Peyer's patch (tissue), 4 donors: ENCODE measurements around the gene ZNF396. TPM values are rescaled to one million over a fixed set of nuclear protein-coding genes. Genes with fewer than 3 reads are reported as not detected.

Experiments used
- DNase-seq, 3 donors: peaks; one replicate each; pipeline ENCODE4 v3.0.0-alpha.2; 2017 to 2019
- H3K27ac ChIP-seq, 4 donors: fragments of 200-600 bp; sonication (generic); one replicate each; pipeline ENCODE4 v1.5.1; 2016 to 2019
- H3K27me3 ChIP-seq, 2 donors: fragments of 200-600 bp; sonication (generic); one replicate each; pipeline ENCODE4 v1.5.1; 2019
- H3K36me3 ChIP-seq, 3 donors: fragments of 200-600 bp; sonication (generic); one replicate each; pipeline ENCODE4 v1.5.1; 2016 to 2019
- H3K4me1 ChIP-seq, 4 donors: fragments of 200-600 bp; sonication (generic); one replicate each; pipeline ENCODE4 v1.5.1; 2016 to 2019
- H3K4me3 ChIP-seq, 4 donors: fragments of 200-600 bp; sonication (generic); 1 replicate in 3 of 4; 2 replicates in 1 of 4; pipeline ENCODE4 v1.5.1; 2016 to 2019; ENCODE audit warnings: mild to moderate bottlenecking in 1 of 4
- H3K9me3 ChIP-seq, 4 donors: fragments of 200-600 bp; sonication (generic); one replicate each; pipeline ENCODE4 v1.5.1; 2016 to 2019; ENCODE audit warnings: mild to moderate bottlenecking in 1 of 4
- CTCF ChIP-seq, 6 experiments: fragments of 450-650 bp in 4 of 6; fragments of 200-600 bp in 2 of 6; sonication (generic) in 1 of 6; IDR thresholded peaks; one replicate each; pipeline ENCODE4 v1.5.1; 2017 to 2019; ENCODE audit warnings: antibody characterized with exemption in 6 of 6, mild to moderate bottlenecking in 3 of 6, moderate library complexity in 1 of 6
- POLR2A ChIP-seq, 2 donors: fragments of 450-650 bp; IDR thresholded peaks; one replicate each; pipeline ENCODE4 v1.5.1; 2017; ENCODE audit warnings: antibody characterized with exemption in 2 of 2, mild to moderate bottlenecking in 2 of 2, moderate library complexity in 2 of 2
- total RNA-seq, 4 donors: library from RNA; depleted of rRNA; stranded (reverse); fragments of >200 nt; gene quantifications; one replicate each; pipeline ENCODE4 v1.1.0, GENCODE V29; 2016

The ZNF396 gene
- total RNA-seq, 4 donors from 2014 or later: 1.9 to 6.6 (median 3.7) TPM

DNA sequence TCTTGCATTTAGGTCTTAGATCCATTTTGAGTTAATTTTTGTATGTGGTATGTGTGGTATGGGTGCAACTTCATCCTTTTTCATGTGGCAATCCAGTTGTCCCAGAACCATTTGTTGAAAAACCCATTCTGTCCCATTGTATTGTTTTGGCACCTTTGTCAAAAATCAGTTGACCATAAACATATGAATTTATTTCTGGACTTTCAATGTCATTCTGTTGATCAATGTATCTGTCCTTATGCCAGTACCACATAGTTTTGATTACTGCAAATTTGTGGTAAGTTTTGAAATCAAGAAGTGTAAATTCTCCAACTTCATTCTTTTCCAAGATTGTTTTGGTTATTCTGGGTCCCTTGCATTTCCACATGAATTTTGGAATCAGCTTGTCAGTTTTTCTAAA, 16.6 kb upstream of the ZNF396 start:
- DNase-seq: no peak

DNA sequence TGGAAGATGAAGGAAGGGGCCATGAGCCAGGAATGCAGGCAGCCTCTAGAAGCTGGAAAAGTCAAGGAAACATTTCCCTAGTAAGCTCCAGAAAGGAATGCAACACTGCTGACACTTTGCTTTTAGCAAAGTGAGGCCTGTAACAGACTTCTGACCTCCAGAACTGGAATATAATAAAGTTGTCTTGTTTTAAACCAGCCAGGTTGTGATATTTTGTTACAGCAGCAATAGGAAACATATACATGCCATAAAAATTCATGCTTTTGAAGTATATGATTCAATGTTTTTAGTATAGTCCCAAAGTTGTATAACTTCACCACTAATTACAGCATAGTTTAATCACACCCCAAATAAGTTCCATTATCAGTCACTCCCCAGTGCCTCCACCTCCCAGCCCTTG, 15.2 kb upstream of the ZNF396 start:
- no peak for TF ChIP-seq POLR2A (IDR thresholded peaks at IDR 0.05)
- no peak for TF ChIP-seq CTCF (IDR thresholded peaks at IDR 0.05)
- Histone ChIP-seq H3K27me3 (no peaks in the 10 kb centered on the region), H3K36me3 (no peaks in the 10 kb centered on the region), H3K4me3 (no peak overlapping the region), H3K4me1 (no peaks in the 10 kb centered on the region), H3K27ac (no peak overlapping the region), H3K9me3 (no peaks in the 10 kb centered on the region)
- DNase-seq: no peak

More for the DNA sequence above, 16.6 kb upstream of the ZNF396 start:
- Histone ChIP-seq H3K36me3 (no peaks in the 10 kb centered on the region), H3K27ac (no peak overlapping the region), H3K27me3 (no peaks in the 10 kb centered on the region), H3K4me1 (no peaks in the 10 kb centered on the region), H3K9me3 (no peaks in the 10 kb centered on the region), H3K4me3 (no peak overlapping the region)
- TF ChIP-seq CTCF (IDR thresholded peaks at IDR 0.05): no peak
- TF ChIP-seq POLR2A (IDR thresholded peaks at IDR 0.05): no peak

- Histone ChIP-seq H3K27ac (no peak overlapping the region), H3K27me3 (no peaks in the 10 kb centered on the region), H3K4me1 (no peaks in the 10 kb centered on the region), H3K9me3 (no peaks in the 10 kb centered on the region), H3K4me3 (no peak overlapping the region), H3K36me3 (no peaks in the 10 kb centered on the region)
- no peak for TF ChIP-seq POLR2A (IDR thresholded peaks at IDR 0.05)
- no peak for DNase-seq
Observed at GRCh38 chr18:35390951-35391700, 14.0 kb upstream of the ZNF396 start.

- Histone ChIP-seq H3K4me3 (no peak overlapping the region), H3K27me3 (no peaks in the 10 kb centered on the region), H3K9me3 (no peaks in the 10 kb centered on the region), H3K4me1 (no peaks in the 10 kb centered on the region), H3K27ac (no peak overlapping the region), H3K36me3 (no peaks in the 10 kb centered on the region)
- TF ChIP-seq CTCF (IDR thresholded peaks at IDR 0.05): no peak
- TF ChIP-seq POLR2A (IDR thresholded peaks at IDR 0.05): no peak
- DNase-seq: no peak
Observed at GRCh38 chr18:35389095-35389618, 12.0 kb upstream of the ZNF396 start.

GRCh38 chr18:35387152-35387571, 10.0 kb upstream of the ZNF396 start:
- DNase-seq: no peak
- Histone ChIP-seq H3K27ac (no peak overlapping the region), H3K9me3 (no peaks in the 10 kb centered on the region), H3K36me3 (no peaks in the 10 kb centered on the region), H3K4me1 (no peaks in the 10 kb centered on the region), H3K27me3 (no peaks in the 10 kb centered on the region), H3K4me3 (no peak overlapping the region)
- TF ChIP-seq POLR2A (IDR thresholded peaks at IDR 0.05): no peak
- peak in 3 of 6 experiments; percentile 16 to 25 (median 23) for TF ChIP-seq CTCF (IDR thresholded peaks at IDR 0.05)

GRCh38 chr18:35386600-35387100, 9.5 kb upstream of the ZNF396 start:
- H3K4me1 ChIP-seq: no peaks in the 10 kb centered on the region
- no peaks in the 10 kb centered on the region for H3K27me3 ChIP-seq
- H3K27ac ChIP-seq: no peak overlapping the region
- no peaks in the 10 kb centered on the region for H3K36me3 ChIP-seq
- no peak overlapping the region for H3K4me3 ChIP-seq
- TF ChIP-seq POLR2A (IDR thresholded peaks at IDR 0.05) (no peak), CTCF (IDR thresholded peaks at IDR 0.05) (peak; percentile 54 to 91 (median 84))
- peak in 2 of 3 donors; percentile 68 to 90 for DNase-seq
- no peaks in the 10 kb centered on the region for H3K9me3 ChIP-seq
